SK-N-SH (cell line): ENCODE data around the gene KIAA0040. TPM values are rescaled to one million over a fixed set of nuclear protein-coding genes. Genes with fewer than 3 reads are reported as not detected.
"Not testable (repeated sequence)": the region's sequence is repeated elsewhere in the genome, so short reads cannot be mapped to it uniquely, and the experiment has no call there.

ENCODE experiments used
- CTCF ChIA-PET: fragments of 300-600, 350-600 bp; formaldehyde crosslinking; extraction: SDS; loops from one replicate; lab custom pipeline; 2021; lab: Yijun Ruan, JAX
- POLR2A ChIA-PET: fragments of 350-600 bp; sonication (Branson Sonifier 250); formaldehyde crosslinking; extraction: SDS; loops from one replicate; lab custom pipeline; 2020; ENCODE audit warnings: antibody characterized with exemption, inconsistent platforms; lab: Yijun Ruan, JAX
- DNase-seq: peaks from one replicate; pipeline ENCODE4 v3.0.0; 2012
- H2AFZ ChIP-seq: fragments of 200-600 bp; sonication (generic); 2 replicates; pipeline ENCODE4 v1.8.1; 2016; ENCODE audit warnings: antibody characterized with exemption, mild to moderate bottlenecking, low read depth
- H3F3A ChIP-seq: fragments of 200-600 bp; sonication (generic); replicated peaks from 2 replicates; pipeline ENCODE3; 2016; ENCODE audit warnings: antibody characterized with exemption, mild to moderate bottlenecking; ENCODE audit not compliant: insufficient read depth
- H3K27ac ChIP-seq, 2 experiments: fragments of 200-500 bp in 1 of 2; fragments of 200-600 bp in 1 of 2; sonication (Bioruptor generic) in 1 of 2; sonication (generic), shearing (Covaris generic) in 1 of 2; 2 replicates each; pipeline versions ENCODE4 v1.5.1 to v1.6.1; 2014 to 2016; ENCODE audit warnings: low read depth in 2 of 2, inconsistent platforms in 1 of 2, low read length in 1 of 2, mild to moderate bottlenecking in 1 of 2, mixed read lengths in 1 of 2
- H3K27me3 ChIP-seq: fragments of 200-600 bp; sonication (generic), shearing (Covaris generic); 2 replicates; pipeline ENCODE4 v1.6.1; 2016; ENCODE audit warnings: mixed run types; ENCODE audit not compliant: insufficient read depth
- H3K36me3 ChIP-seq, 2 experiments: fragments of 200-500 bp in 1 of 2; fragments of 200-600 bp in 1 of 2; sonication (Bioruptor generic) in 1 of 2; sonication (generic) in 1 of 2; replicated peaks in 1 of 2; 2 replicates each; pipeline versions ENCODE3 to v1.5.1; 2014 to 2016; ENCODE audit warnings: low read length in 1 of 2, mild to moderate bottlenecking in 1 of 2; ENCODE audit not compliant: insufficient read depth in 2 of 2, control insufficient read depth in 1 of 2
- H3K4me1 ChIP-seq, 2 experiments: fragments of 200-500 bp in 1 of 2; fragments of 200-600 bp in 1 of 2; sonication (Bioruptor generic) in 1 of 2; sonication (generic), shearing (Covaris generic) in 1 of 2; 2 replicates each; pipeline versions ENCODE4 v1.5.1 to v1.6.1; 2014 to 2016; ENCODE audit warnings: low read depth in 1 of 2, low read length in 1 of 2, mixed run types in 1 of 2; ENCODE audit not compliant: insufficient read depth in 2 of 2, control insufficient read depth in 1 of 2
- H3K4me2 ChIP-seq: fragments of 200-600 bp; sonication (generic), shearing (Covaris generic); 2 replicates; pipeline ENCODE4 v1.6.1; 2017; ENCODE audit warnings: mixed run types
- H3K4me3 ChIP-seq, 2 experiments: fragments of 200-500 bp in 1 of 2; fragments of 200-600 bp in 1 of 2; sonication (Bioruptor generic) in 1 of 2; sonication (generic), shearing (Covaris generic) in 1 of 2; 2 replicates each; pipeline versions ENCODE4 v1.5.1 to v1.8.1; 2014 to 2016; ENCODE audit warnings: low read depth in 2 of 2, inconsistent platforms in 1 of 2, low read length in 1 of 2, mild to moderate bottlenecking in 1 of 2, mixed read lengths in 1 of 2, moderate library complexity in 1 of 2
- H3K79me2 ChIP-seq: fragments of 200-600 bp; sonication (generic); 2 replicates; pipeline ENCODE4 v1.8.1; 2017; ENCODE audit warnings: mild to moderate bottlenecking; ENCODE audit not compliant: insufficient read depth
- H3K9ac ChIP-seq: fragments of 200-600 bp; sonication (generic); 2 replicates; pipeline ENCODE4 v1.6.1; 2017; ENCODE audit warnings: mixed run types
- H3K9me2 ChIP-seq: fragments of 200-600 bp; sonication (generic); 2 replicates; pipeline ENCODE4 v1.6.1; 2017; ENCODE audit warnings: mixed run types
- H3K9me3 ChIP-seq: fragments of 200-600 bp; sonication (generic); 2 replicates; pipeline ENCODE4 v1.6.1; 2017; ENCODE audit warnings: mixed run types, mild to moderate bottlenecking, moderate library complexity
- H4K20me1 ChIP-seq: fragments of 200-600 bp; sonication (generic); 2 replicates; pipeline ENCODE4 v1.6.1; 2017; ENCODE audit warnings: mild to moderate bottlenecking, mixed run types; ENCODE audit not compliant: insufficient read depth
- EP300 ChIP-seq, 2 experiments: IDR thresholded peaks; 2 replicates each; pipeline versions ENCODE4 v1.4.0 to v1.6.1; 2012; ENCODE audit warnings: borderline replicate concordance in 1 of 2, low read depth in 1 of 2, low read length in 1 of 2
- FOXJ3 ChIP-seq: sonication (generic); formaldehyde crosslinking; IDR thresholded peaks from 2 replicates; pipeline ENCODE4 v1.5.1; 2020; ENCODE audit warnings: mild to moderate bottlenecking, missing genetic modification reagents
- FOXM1 ChIP-seq: IDR thresholded peaks from 2 replicates; pipeline ENCODE4 v1.4.0; 2012; ENCODE audit warnings: low read depth, mild to moderate bottlenecking
- MXI1 ChIP-seq: IDR thresholded peaks from 2 replicates; pipeline ENCODE4 v1.6.1; 2012; ENCODE audit warnings: mild to moderate bottlenecking, low read depth, low read length, improper control_type of control experiment
- NRF1 ChIP-seq: IDR thresholded peaks from 2 replicates; pipeline ENCODE4 v1.6.1; 2012; ENCODE audit warnings: low read depth, mild to moderate bottlenecking, low read length
- PBX3 ChIP-seq: IDR thresholded peaks from 2 replicates; pipeline ENCODE4; 2012
- RCOR1 ChIP-seq: fragments of 150-350 bp; IDR thresholded peaks from 2 replicates; pipeline ENCODE4 v1.6.1; 2017; ENCODE audit warnings: antibody characterized with exemption, low read length
- RXRA ChIP-seq: IDR thresholded peaks from 2 replicates; pipeline ENCODE4 v1.4.0; 2012; ENCODE audit warnings: low read depth, mild to moderate bottlenecking, borderline replicate concordance
- SIN3A ChIP-seq: IDR thresholded peaks from 2 replicates; pipeline ENCODE4 v1.6.1; 2012; ENCODE audit warnings: low read depth, mild to moderate bottlenecking, low read length, moderate library complexity, borderline replicate concordance
- TCF12 ChIP-seq: IDR thresholded peaks from 2 replicates; pipeline ENCODE4 v1.4.0; 2012
- TEAD4 ChIP-seq: IDR thresholded peaks from 2 replicates; pipeline ENCODE4 v1.4.0; 2012; ENCODE audit warnings: mild to moderate bottlenecking, borderline replicate concordance; ENCODE audit not compliant: insufficient read depth
- USF1 ChIP-seq: IDR thresholded peaks from 2 replicates; pipeline ENCODE4 v1.4.0; 2012; ENCODE audit warnings: low read depth, borderline replicate concordance
- WGBS: methylation state at CpG from one replicate; pipeline ENCODE4 v1.1.6; 2017; ENCODE audit warnings: low lambda C conversion rate; 5-methylcytosine and 5-hydroxymethylcytosine counted together
- polyA plus RNA-seq, 3 experiments: library from polyadenylated mRNA; depleted of rRNA; stranded (reverse); fragments of >200 nt; gene quantifications; 2 replicates each; pipeline ENCODE4 v1.2.3, GENCODE V29; 2012
- TF ChIP-seq, protein P1 (sequence below): fragments of 150-350 bp; IDR thresholded peaks from 2 replicates; pipeline ENCODE4 v1.6.1; 2016; ENCODE audit warnings: mild to moderate bottlenecking, low read depth, low read length
- TF ChIP-seq, protein P2 (sequence below): fragments of 150-350 bp; IDR thresholded peaks from 2 replicates; pipeline ENCODE4 v1.6.1; 2017; ENCODE audit warnings: antibody characterized with exemption, low read length, low read depth, borderline replicate concordance
- TF ChIP-seq, protein P3 (sequence below): IDR thresholded peaks from 2 replicates; pipeline ENCODE4 v1.4.0; 2012; ENCODE audit warnings: low read depth

KIAA0040 gene
- polyA plus RNA-seq, 1 of the 3 experiments (the other 2 are of a cell fraction), result 0.08 TPM

DNA sequence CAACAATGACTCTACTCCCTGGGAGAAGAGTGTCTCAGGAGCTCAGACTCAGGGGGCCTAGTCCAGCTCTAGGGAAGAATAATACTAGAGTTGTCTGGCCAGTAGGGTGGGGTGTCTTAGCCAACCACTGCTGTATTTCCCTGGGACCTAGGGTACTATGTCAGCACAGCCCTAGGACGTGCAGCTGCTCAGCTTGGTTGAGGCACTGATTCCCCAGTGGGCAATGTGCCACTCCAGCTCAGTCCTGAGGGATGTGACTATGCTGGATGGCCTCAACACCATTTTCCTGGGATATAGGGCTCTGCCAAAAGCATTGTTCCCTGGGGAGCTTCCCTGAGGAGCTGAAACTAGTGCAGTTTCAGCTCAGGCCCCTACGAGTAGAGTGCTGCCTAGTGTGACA lies 77.6 kb downstream of the KIAA0040 start:
- H3K9me2 ChIP-seq, result no peaks in the 10 kb centered on the region
- WGBS, result 10% methylated on average over 2 of the region's 2 CpGs
- POLR2A ChIA-PET, result no interaction called here

DNA sequence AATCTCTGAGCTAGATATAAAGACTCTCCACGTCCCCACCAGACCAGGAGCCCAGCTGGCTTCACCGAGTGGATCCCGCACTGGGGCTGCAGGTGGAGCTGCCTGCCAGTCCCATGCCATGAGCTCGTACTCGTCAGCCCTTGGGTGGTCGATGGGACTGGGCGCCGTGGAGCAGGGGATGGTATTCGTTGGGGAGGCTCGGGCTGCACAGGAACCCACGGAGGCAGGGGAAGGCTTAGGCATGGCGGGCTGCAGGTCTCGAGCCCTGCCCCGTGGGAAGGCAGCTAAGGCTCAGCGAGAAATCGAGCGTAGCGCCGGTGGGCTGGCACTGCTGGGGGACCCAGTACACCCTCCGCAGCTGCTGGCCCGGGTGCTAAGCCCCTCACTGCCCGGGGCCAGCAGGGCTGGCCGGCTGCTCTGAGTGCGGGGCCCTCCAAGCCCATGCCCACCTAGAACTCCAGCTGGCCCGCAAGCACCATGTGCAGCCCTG lies 84.2 kb downstream of the KIAA0040 start:
- WGBS, result 55% methylated on average over 12 of the region's 25 CpGs
- POLR2A ChIA-PET, CTCF ChIA-PET: not testable (repeated sequence)

More for the DNA sequence above, 77.6 kb downstream of the KIAA0040 start:
- no peak for TF ChIP-seq RXRA
- TF ChIP-seq NRF1, result no peak
- no peak for TF ChIP-seq RCOR1
- no peak for TF ChIP-seq USF1
- no peak for TF ChIP-seq SIN3A
- TF ChIP-seq, protein P1, sequence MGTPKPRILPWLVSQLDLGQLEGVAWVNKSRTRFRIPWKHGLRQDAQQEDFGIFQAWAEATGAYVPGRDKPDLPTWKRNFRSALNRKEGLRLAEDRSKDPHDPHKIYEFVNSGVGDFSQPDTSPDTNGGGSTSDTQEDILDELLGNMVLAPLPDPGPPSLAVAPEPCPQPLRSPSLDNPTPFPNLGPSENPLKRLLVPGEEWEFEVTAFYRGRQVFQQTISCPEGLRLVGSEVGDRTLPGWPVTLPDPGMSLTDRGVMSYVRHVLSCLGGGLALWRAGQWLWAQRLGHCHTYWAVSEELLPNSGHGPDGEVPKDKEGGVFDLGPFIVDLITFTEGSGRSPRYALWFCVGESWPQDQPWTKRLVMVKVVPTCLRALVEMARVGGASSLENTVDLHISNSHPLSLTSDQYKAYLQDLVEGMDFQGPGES, result no peak
- TF ChIP-seq TEAD4, result no peak
- TF ChIP-seq PBX3, result no peak
- no peak for TF ChIP-seq TCF12
- TF ChIP-seq EP300 (IDR thresholded peaks at IDR 0.05; ENCODE audit: borderline replicate concordance in 1 of 2, low read depth in 1 of 2, low read length in 1 of 2), result no peak
- no peak for TF ChIP-seq FOXJ3
- TF ChIP-seq, protein P2, sequence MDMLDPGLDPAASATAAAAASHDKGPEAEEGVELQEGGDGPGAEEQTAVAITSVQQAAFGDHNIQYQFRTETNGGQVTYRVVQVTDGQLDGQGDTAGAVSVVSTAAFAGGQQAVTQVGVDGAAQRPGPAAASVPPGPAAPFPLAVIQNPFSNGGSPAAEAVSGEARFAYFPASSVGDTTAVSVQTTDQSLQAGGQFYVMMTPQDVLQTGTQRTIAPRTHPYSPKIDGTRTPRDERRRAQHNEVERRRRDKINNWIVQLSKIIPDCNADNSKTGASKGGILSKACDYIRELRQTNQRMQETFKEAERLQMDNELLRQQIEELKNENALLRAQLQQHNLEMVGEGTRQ, result no peak
- TF ChIP-seq, protein P3, sequence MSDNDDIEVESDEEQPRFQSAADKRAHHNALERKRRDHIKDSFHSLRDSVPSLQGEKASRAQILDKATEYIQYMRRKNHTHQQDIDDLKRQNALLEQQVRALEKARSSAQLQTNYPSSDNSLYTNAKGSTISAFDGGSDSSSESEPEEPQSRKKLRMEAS, result no peak
- TF ChIP-seq FOXM1, result no peak
- no peak for TF ChIP-seq MXI1
- Histone ChIP-seq H4K20me1 (no peaks in the 10 kb centered on the region), H3K4me2 (no peak overlapping the region), H3K4me1 (no peaks in the 10 kb centered on the region), H3K9me3 (no peaks in the 10 kb centered on the region), H3K4me3 (no peak overlapping the region), H3K27ac (no peak overlapping the region), H3K79me2 (no peaks in the 10 kb centered on the region), H2AFZ (no peak overlapping the region), H3K27me3 (no peaks in the 10 kb centered on the region), H3F3A (no peaks in the 10 kb centered on the region), H3K36me3 (no peaks in the 10 kb centered on the region), H3K9ac (no peak overlapping the region)
- CTCF ChIA-PET, result interaction anchor here (0.7 to 3.6 kb wide), 5 partner anchors 11 to 85 kb away, joined by 3 to 28 read pairs (median 9); no protein-coding TSS in a partner anchor
- no peak for DNase-seq

More for the DNA sequence above, 84.2 kb downstream of the KIAA0040 start:
- not testable (repeated sequence) for H3K9me3 ChIP-seq, H3K9me2 ChIP-seq, H3K27ac ChIP-seq, H3K79me2 ChIP-seq, H3K27me3 ChIP-seq, H2AFZ ChIP-seq, DNase-seq, H3F3A ChIP-seq, H3K9ac ChIP-seq, H4K20me1 ChIP-seq, H3K4me1 ChIP-seq, H3K4me3 ChIP-seq, H3K4me2 ChIP-seq, H3K36me3 ChIP-seq

Other genes with a start within 250 kb of the KIAA0040 start
- gene CACYBP, start 192.8 kb downstream of the KIAA0040 start, polyA plus RNA-seq (2012; rRNA removed), result 40.0 and 56.2 TPM in 2 replicates
- 18.2 and 18.7 TPM in 2 replicates for gene MRPS14, start 169.4 kb downstream of the KIAA0040 start, polyA plus RNA-seq (2012; rRNA removed)
- gene TNN, start 124.9 kb downstream of the KIAA0040 start, polyA plus RNA-seq (2012; rRNA removed), result 0.03 TPM in 1 of 2 replicates, not detected in the other